HepG2 (cell line): Measurements from ENCODE around the gene PAIP2. TPM values are rescaled to one million over a fixed set of nuclear protein-coding genes. Genes with fewer than 3 reads are reported as not detected.

Experiments used
- ELF3 ChIP-seq: IDR thresholded peaks from 2 replicates; pipeline ENCODE4 v1.6.1; 2016; ENCODE audit warnings: missing genetic modification reagents, missing compliant biosample characterization
- FUBP1 ChIP-seq: sonication (generic); formaldehyde crosslinking; IDR thresholded peaks from 2 replicates; pipeline ENCODE4 v1.5.1; 2020; ENCODE audit warnings: missing genetic modification reagents, mild to moderate bottlenecking, borderline replicate concordance
- GABPB1 ChIP-seq: IDR thresholded peaks from 2 replicates; pipeline ENCODE4 v1.6.1; 2016; ENCODE audit warnings: mild to moderate bottlenecking, missing genetic modification reagents, moderate library complexity, missing compliant biosample characterization
- MTA3 ChIP-seq: sonication (generic); formaldehyde crosslinking; IDR thresholded peaks from 2 replicates; pipeline ENCODE4 v1.4.0; 2020; ENCODE audit warnings: missing genetic modification reagents
- POLR2AphosphoS5 ChIP-seq: IDR thresholded peaks from 2 replicates; pipeline ENCODE4 v1.6.1; 2012; ENCODE audit warnings: low read depth, low read length
- POLR2G ChIP-seq: fragments of 200-400 bp; formaldehyde crosslinking; IDR thresholded peaks from 2 replicates; pipeline ENCODE4 v1.6.1; 2018; ENCODE audit warnings: mild to moderate bottlenecking, low read depth, low read length, moderate library complexity
- PRPF4 ChIP-seq: fragments of 200-400 bp; formaldehyde crosslinking; IDR thresholded peaks from 2 replicates; pipeline ENCODE4 v1.6.1; 2016; ENCODE audit warnings: low read length, low read depth; ENCODE audit not compliant: poor library complexity, severe bottlenecking
- SOX5 ChIP-seq: IDR thresholded peaks from 2 replicates; pipeline ENCODE4 v1.6.1; 2016; ENCODE audit warnings: borderline replicate concordance
- TBL1XR1 ChIP-seq: fragments of 150-350 bp; IDR thresholded peaks from 2 replicates; pipeline ENCODE4 v1.6.1; 2014; ENCODE audit warnings: borderline replicate concordance, low read length; ENCODE audit not compliant: partially characterized antibody
- ZBTB1 ChIP-seq: sonication (generic); formaldehyde crosslinking; IDR thresholded peaks from 2 replicates; pipeline ENCODE4 v1.4.0; 2020; ENCODE audit warnings: missing genetic modification reagents, borderline replicate concordance
- ZBTB10 ChIP-seq: sonication (generic); formaldehyde crosslinking; IDR thresholded peaks from 2 replicates; pipeline ENCODE4 v1.4.0; 2020; ENCODE audit warnings: missing genetic modification reagents, borderline replicate concordance
- ZNF33A ChIP-seq: sonication (generic); formaldehyde crosslinking; IDR thresholded peaks from 2 replicates; pipeline ENCODE4 v1.5.1; 2020; ENCODE audit warnings: missing genetic modification reagents, mild to moderate bottlenecking, moderate library complexity, borderline replicate concordance
- ZNF501 ChIP-seq: sonication (generic); formaldehyde crosslinking; IDR thresholded peaks from 2 replicates; pipeline ENCODE4 v1.5.1; 2020; ENCODE audit warnings: mild to moderate bottlenecking, moderate library complexity, missing genetic modification reagents
- ZNF605 ChIP-seq: sonication (generic); formaldehyde crosslinking; IDR thresholded peaks from 2 replicates; pipeline ENCODE4 v1.8.0; 2022; ENCODE audit warnings: mild to moderate bottlenecking, missing genetic modification reagents
- ZNF687 ChIP-seq: sonication (generic); formaldehyde crosslinking; IDR thresholded peaks from 2 replicates; pipeline ENCODE4 v1.5.1; 2020; ENCODE audit warnings: mild to moderate bottlenecking, missing genetic modification reagents, moderate library complexity
- ZNF747 ChIP-seq: sonication (generic); formaldehyde crosslinking; IDR thresholded peaks from 2 replicates; pipeline ENCODE4 v1.8.1; 2023; ENCODE audit warnings: missing genetic modification reagents, mild to moderate bottlenecking, borderline replicate concordance
- ZNF75D ChIP-seq: sonication (generic); formaldehyde crosslinking; IDR thresholded peaks from 2 replicates; pipeline ENCODE4 v1.8.1; 2023; ENCODE audit warnings: missing genetic modification reagents, mild to moderate bottlenecking, borderline replicate concordance
- ZNF781 ChIP-seq: sonication (generic); formaldehyde crosslinking; IDR thresholded peaks from 2 replicates; pipeline ENCODE4 v1.5.1; 2020; ENCODE audit warnings: borderline replicate concordance, mild to moderate bottlenecking, missing genetic modification reagents; ENCODE audit errors: not compliant biosample characterization
- ZSCAN22 ChIP-seq: sonication (generic); formaldehyde crosslinking; IDR thresholded peaks from 2 replicates; pipeline ENCODE4 v1.4.0; 2020; ENCODE audit warnings: mild to moderate bottlenecking, missing genetic modification reagents
- polyA plus RNA-seq, 8 experiments: library from polyadenylated mRNA; depleted of rRNA in 3 of 8; stranded (reverse) in 7 of 8; unstranded in 1 of 8; fragments of >200 nt; fragmentation: Illumina TruSeq in 4 of 8; extraction: Trizol in 4 of 8; gene quantifications; 2 replicates each; pipeline versions ENCODE4 v1.2.1 to v1.2.3, GENCODE V29; 2011 to 2016; ENCODE audit warnings: low read depth in 4 of 8, missing spikeins in 1 of 8, mixed read lengths in 1 of 8; ENCODE audit not compliant: insufficient read depth in 1 of 8
- total RNA-seq, 5 experiments: library from RNA; depleted of rRNA; stranded (reverse); fragments of >200 nt; fragmentation: Illumina TruSeq; extraction: Trizol; gene quantifications; 2 replicates each; pipeline ENCODE4 v1.2.3, GENCODE V29; 2016; ENCODE audit warnings: low read depth in 1 of 5
- TF ChIP-seq, protein P1 (sequence below): sonication (generic); formaldehyde crosslinking; IDR thresholded peaks from 2 replicates; pipeline ENCODE4 v1.5.0; 2020; ENCODE audit warnings: mild to moderate bottlenecking, low read depth, missing genetic modification reagents, borderline replicate concordance

PAIP2 gene
- total and polyA plus RNA-seq, 2 of the 13 experiments (the other 11 are each of a cell fraction or from before 2014, with no cell fraction given), result 61.5 to 76.3 TPM

DNA sequence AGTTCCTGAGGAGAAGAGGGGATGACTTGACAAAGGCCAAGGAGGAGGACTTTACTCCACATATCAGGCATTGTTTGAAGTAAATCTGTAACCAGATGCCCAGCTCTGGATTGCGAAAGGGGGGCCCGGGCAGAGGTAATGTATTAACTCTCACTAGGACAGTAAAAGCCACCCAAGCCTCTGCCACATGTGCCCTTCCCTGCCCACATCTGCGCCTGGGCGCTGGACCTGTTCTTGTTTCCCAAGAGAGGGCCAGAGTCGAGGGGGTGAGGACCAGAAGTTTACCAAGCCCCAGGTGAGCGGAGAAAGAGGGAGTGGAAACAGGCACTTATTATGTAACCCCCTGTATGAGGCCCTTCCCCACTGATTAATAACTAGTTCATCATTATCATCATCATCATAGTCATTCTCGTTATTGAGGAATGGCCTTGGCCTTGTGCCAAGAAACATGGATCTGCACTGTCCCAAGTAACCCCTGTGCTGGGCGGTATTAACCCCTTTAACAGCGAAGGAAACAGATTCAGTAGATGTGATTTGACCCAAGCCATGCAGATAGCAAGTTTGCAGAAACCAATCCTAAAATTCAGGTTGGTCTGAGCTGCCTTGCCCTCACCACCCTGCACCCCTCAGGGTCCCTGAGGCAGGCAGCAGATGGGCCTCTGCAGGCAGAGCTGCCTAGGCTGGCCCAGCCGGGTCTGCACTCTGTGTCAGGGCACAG lies 41.8 kb downstream of the PAIP2 start, which contains the start of gene SLC23A1 (continued):
- TF ChIP-seq ZNF33A (no peak), ZNF781 (CRISPR knock-in tag) (no peak), ZNF75D (CRISPR knock-in tag) (no peak), PRPF4 (no peak), GABPB1 (no peak; the same call in 1 of the 2 replicates), ZBTB10 (no peak), FUBP1 (CRISPR knock-in tag) (no peak), ZNF687 (CRISPR knock-in tag) (peak; percentile 33; the same call in 1 of the 2 replicates), ZBTB1 (CRISPR knock-in tag) (no peak), POLR2G (no peak), ELF3 (CRISPR knock-in tag) (no peak), ZNF747 (CRISPR knock-in tag) (no peak; the same call in 1 of the 2 replicates), MTA3 (no peak), ZNF605 (CRISPR knock-in tag) (no peak), ZSCAN22 (CRISPR knock-in tag) (no peak), SOX5 (CRISPR knock-in tag) (peak; percentile 74), POLR2AphosphoS5 (0 out of 2 replicates have a peak, but pooled peaks have one; percentile 45), ZNF501 (CRISPR knock-in tag) (no peak), TBL1XR1 (no peak)
- TF ChIP-seq, protein P1, sequence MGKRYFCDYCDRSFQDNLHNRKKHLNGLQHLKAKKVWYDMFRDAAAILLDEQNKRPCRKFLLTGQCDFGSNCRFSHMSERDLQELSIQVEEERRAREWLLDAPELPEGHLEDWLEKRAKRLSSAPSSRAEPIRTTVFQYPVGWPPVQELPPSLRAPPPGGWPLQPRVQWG (CRISPR knock-in tag), result no peak
